NCI-H2107 (cell line): ENCODE results near the gene C2CD3.

ENCODE experiments used
- DNase-seq: peaks from one replicate; lab custom pipeline; 2025; lab: John Stamatoyannopoulos, UW

C2CD3 gene

GRCh38 chr11:74018331-74019005 is 152.3 kb downstream of the C2CD3 start:
- no peak for DNase-seq

GRCh38 chr11:74017631-74018030 is 153.2 kb downstream of the C2CD3 start:
- no peak for DNase-seq

GRCh38 chr11:74015919-74016684 is 154.7 kb downstream of the C2CD3 start:
- no peak for DNase-seq

GRCh38 chr11:74014880-74015279 is 155.9 kb downstream of the C2CD3 start:
- DNase-seq: no peak

GRCh38 chr11:74013141-74013540 is 157.7 kb downstream of the C2CD3 start:
- no peak for DNase-seq

GRCh38 chr11:74012074-74012809 is 158.6 kb downstream of the C2CD3 start:
- no peak for DNase-seq

GRCh38 chr11:74011360-74012073 is 159.3 kb downstream of the C2CD3 start:
- DNase-seq: no peak

- no peak for DNase-seq
Observed at GRCh38 chr11:74010306-74011300, 160.2 kb downstream of the C2CD3 start.

- DNase-seq: no peak
Observed at GRCh38 chr11:74009675-74010305, 161.0 kb downstream of the C2CD3 start.

- DNase-seq: no peak
Observed at GRCh38 chr11:74009230-74009547, 161.6 kb downstream of the C2CD3 start.

- no peak for DNase-seq
Observed at GRCh38 chr11:74008373-74009229, 162.2 kb downstream of the C2CD3 start, which contains the start of gene UCP3. Gene UCP3 (minus strand): TSS chr11:74009085. CDS start chr11:74007042, 2,043 bp downstream.

GRCh38 chr11:74007691-74008372 is 163.0 kb downstream of the C2CD3 start:
- DNase-seq: no peak

- DNase-seq: no peak
Observed at GRCh38 chr11:74006743-74007304, 164.0 kb downstream of the C2CD3 start.

GRCh38 chr11:74005721-74006517 is 164.9 kb downstream of the C2CD3 start:
- DNase-seq: no peak

GRCh38 chr11:74004759-74005615 is 165.8 kb downstream of the C2CD3 start:
- DNase-seq: no peak

- no peak for DNase-seq
Observed at GRCh38 chr11:74004046-74004695, 166.6 kb downstream of the C2CD3 start.
